NCI-H1092 treated with DMSO at 0.1 percent for 48 hours (cell line): ENCODE measurements around the gene UGGT2.
"Not testable (repeated sequence)": the region's sequence is repeated elsewhere in the genome, so short reads cannot be mapped to it uniquely, and the experiment has no call there.

ENCODE experiments used
- DNase-seq: peaks from one replicate; lab custom pipeline; 2025; lab: John Stamatoyannopoulos, UW

UGGT2 gene

GRCh38 chr13:95793018-95793555 is 260.1 kb downstream of the UGGT2 start:
- no peak for DNase-seq

GRCh38 chr13:95791084-95791722 is 262.0 kb downstream of the UGGT2 start:
- DNase-seq = no peak

GRCh38 chr13:95789315-95789714 is 263.9 kb downstream of the UGGT2 start:
- not testable (repeated sequence) for DNase-seq

GRCh38 chr13:95788100-95788463 is 265.1 kb downstream of the UGGT2 start:
- no peak for DNase-seq

GRCh38 chr13:95787356-95788099 is 265.7 kb downstream of the UGGT2 start:
- DNase-seq = no peak

- DNase-seq = no peak
These were observed 268.3 kb downstream of the UGGT2 start for GRCh38 chr13:95784900-95785290.

- no peak for DNase-seq
These were observed 268.9 kb downstream of the UGGT2 start for GRCh38 chr13:95784161-95784899.

GRCh38 chr13:95783747-95784146 is 269.5 kb downstream of the UGGT2 start:
- no peak for DNase-seq

- not testable (repeated sequence) for DNase-seq
These were observed 271.3 kb downstream of the UGGT2 start for GRCh38 chr13:95781940-95782339.

GRCh38 chr13:95781016-95781415 is 272.2 kb downstream of the UGGT2 start:
- DNase-seq = peak; percentile 19

- DNase-seq = no peak
These were observed 273.7 kb downstream of the UGGT2 start for GRCh38 chr13:95779522-95779921.

GRCh38 chr13:95771905-95772304 is 281.3 kb downstream of the UGGT2 start:
- DNase-seq = no peak

- no peak for DNase-seq
These were observed 289.6 kb downstream of the UGGT2 start for GRCh38 chr13:95763601-95764000.

- not testable (repeated sequence) for DNase-seq
These were observed 290.6 kb downstream of the UGGT2 start for GRCh38 chr13:95762626-95763025.

GRCh38 chr13:95756072-95756471 is 297.1 kb downstream of the UGGT2 start:
- no peak for DNase-seq

GRCh38 chr13:95754069-95754468 is 299.1 kb downstream of the UGGT2 start:
- no peak for DNase-seq

- DNase-seq = no peak
These were observed 300.5 kb downstream of the UGGT2 start for GRCh38 chr13:95752677-95753076.
